Fibroblast of gingiva (primary cell): ENCODE results near the gene TMPRSS3.

ENCODE experiments used
- DNase-seq: peaks from one replicate; pipeline ENCODE4 v3.0.0-alpha.2; 2011; ENCODE audit warnings: low read depth

The TMPRSS3 gene

GRCh38 chr21:42395905-42396651 is at the start of gene TMPRSS3:
TMPRSS3 (minus strand) TSS chr21:42396052; CDS start chr21:42395417, 635 bp downstream.
- no peak for DNase-seq

- no peak for DNase-seq
These were observed 49.5 kb upstream of the TMPRSS3 start for GRCh38 chr21:42445311-42445710.

DNA sequence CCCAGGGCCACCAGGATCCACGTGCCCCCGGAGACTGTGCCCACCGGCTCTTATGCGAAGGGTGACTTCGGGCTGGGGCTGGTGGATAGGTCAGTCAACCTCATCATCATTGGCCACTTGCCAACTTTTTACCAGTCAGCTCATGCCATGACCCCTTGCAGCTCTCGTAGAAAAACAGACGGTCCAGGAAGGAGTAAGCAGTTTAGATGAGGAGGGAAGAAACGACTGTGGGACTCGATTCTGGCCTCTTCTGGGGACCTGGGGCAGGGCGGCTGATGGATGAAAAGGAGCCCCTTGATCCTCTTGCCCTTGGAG is 48.9 kb upstream of the TMPRSS3 start:
- no peak for DNase-seq

- DNase-seq: no peak
These were observed 48.3 kb upstream of the TMPRSS3 start for GRCh38 chr21:42443876-42444744.

DNA sequence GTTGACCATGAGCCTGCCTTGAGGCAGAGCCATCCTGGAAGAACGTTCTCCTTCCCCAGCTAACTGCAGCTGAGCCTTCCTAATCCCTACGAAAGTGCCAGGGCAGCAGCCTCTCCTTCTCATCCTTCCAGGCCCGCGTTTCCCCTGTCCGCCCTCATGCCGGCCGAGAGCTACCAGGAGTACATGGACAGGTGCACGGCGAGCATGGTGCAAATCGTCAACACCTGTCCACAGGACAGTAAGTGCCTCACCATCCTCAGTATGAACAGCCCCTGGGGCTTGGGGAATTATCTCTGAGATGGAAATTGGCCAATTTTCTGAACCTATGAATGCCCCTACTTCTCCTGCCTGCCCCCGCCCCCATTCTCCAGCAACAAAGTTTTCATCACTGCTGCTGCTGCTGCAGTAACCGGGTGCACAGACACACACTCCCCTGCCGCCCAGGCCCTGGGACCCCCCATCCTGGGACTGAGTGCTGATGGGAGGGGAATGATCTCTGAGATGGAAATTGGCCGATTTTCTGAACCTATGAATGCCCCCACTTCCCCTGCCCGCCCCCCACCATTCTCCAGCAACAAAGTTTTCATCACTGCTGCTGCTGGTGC is 47.4 kb upstream of the TMPRSS3 start:
- no peak for DNase-seq

DNA sequence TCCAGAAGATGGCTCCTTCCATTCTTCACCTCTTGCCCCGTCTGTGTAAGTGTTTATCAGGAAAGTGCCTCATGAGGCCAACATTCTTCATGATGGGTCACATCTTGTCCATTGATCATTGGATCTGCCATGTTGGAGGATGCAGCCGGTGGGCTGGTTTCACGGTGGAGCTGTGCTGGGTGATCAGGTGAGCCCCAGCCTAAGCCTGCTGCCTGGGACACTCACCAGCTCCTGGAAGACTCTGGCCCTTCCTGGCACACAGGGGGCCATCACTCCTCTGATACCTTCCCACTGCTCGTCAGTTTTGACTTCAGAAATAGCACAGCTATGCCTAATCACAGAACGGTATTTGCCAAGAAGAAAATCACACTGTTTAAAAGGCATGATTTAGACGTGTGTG is 46.1 kb upstream of the TMPRSS3 start:
- no peak for DNase-seq

- DNase-seq: no peak
These were observed 44.4 kb upstream of the TMPRSS3 start for GRCh38 chr21:42440187-42440792.

DNA sequence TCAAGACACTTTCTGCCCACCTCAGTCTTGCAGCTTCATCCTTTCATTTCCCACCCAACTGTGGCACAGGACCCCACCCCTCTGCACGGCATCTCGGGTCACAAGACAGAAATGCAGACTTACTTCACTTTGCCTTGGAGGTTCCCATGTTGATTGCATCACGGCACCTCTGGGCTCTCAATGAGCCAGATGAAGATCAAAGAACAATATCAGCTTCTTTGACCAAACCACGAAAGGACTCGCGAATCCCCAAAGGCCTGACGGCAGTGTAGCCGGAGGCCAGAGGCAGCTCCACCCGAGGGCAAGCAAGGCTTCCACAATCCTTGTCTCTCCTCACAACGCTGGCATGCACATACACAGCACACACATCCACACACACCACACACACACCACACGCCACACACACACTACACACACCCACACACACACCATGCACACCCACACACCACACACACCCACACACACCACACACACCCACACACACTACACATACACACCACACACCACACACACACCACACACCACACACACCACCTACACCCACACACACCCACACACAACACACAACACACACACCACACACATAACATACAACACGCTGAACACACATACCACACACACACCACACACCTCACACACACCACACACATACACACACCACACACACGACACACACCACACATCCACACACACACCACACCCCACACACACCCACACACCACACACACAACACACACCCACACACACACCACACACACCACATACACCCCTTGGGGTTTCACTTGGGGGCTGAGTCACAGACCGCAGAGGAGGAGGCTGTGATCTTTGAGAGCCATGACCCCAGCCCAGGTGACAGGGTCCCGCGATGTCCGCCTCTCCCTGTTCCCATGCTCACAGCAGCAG is 43.7 kb upstream of the TMPRSS3 start:
- no peak for DNase-seq

DNA sequence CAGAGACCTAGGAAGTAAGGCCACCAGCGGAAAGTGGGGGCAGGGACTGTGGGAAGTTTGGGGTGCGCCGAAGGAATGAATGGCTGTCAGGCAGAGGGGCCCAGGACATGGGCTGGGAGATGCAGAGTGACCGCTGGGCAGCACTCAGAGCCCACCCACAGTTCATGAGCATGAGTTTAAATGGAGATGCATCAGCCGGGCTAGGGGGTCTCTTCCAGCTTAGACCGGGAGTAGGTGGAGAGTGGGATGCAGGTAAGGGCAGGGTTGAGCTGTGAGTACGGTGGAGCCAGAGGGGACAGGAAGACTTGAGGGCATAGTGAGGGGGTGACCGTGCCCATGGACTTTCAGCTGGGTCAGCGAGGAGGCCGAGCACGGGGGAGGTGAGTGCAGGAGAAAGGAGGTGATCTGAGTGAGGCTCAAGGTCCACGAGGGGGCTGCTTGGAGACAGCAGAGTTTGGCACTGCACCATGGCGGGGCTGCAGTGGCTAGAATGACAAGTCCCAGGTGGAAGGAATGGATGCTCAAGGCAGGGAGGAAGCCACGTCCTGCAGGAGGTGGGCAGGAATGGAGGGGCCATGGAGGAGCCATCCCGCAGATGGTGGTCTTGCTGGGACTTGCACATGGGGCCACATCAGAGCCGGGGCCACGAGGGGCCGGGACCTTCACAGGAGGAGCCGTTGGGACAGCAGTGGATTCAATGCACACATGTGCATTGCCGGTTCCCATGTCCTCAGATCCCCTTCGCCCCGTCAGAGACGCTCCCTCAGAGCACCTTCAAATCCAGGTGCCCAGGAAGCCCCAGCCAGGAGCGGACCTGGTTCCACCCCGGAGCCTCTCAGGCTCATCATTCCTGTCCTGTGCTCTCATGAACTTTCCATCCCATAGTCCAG is 42.7 kb upstream of the TMPRSS3 start:
- no peak for DNase-seq

DNA sequence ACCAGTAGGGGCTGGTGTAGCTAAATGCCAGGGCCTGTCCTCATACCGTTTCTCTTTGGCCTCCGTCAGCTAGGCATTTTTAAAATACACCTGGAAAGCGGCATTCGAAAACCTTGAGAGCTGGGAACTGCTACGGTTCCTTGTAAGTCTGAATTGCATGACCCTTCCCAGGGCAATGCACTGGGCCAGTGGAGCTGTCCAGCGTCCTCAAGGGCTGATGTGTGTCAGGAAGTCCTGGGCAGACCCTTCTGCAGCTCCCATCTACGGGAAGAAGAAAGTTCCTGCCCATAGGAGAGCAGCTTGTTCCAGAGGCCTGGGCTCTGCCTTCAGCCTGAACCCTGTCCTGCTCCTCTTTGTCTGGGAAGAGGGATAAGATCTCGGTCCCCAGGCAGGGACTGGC is 41.9 kb upstream of the TMPRSS3 start:
- no peak for DNase-seq

DNA sequence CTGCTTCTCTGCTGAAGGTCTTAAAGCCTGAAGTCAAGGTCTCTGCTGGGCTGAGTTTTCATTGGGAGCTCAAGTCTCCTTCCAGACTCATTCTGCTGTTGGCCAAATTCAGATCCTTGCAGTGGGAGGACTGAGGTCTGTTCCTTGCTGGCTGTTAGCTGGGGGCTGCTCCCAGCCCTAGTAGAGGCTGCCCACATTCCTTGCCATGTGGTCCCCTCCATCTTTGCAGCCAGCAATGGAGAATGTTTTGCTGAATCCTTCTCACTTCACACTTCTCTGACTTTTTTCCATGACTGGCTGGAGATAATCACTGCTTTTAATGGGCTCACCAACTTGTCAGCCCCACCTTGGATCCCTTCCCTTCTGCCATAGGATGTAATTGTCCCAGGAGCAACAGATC is 41.1 kb upstream of the TMPRSS3 start:
- DNase-seq: no peak

DNA sequence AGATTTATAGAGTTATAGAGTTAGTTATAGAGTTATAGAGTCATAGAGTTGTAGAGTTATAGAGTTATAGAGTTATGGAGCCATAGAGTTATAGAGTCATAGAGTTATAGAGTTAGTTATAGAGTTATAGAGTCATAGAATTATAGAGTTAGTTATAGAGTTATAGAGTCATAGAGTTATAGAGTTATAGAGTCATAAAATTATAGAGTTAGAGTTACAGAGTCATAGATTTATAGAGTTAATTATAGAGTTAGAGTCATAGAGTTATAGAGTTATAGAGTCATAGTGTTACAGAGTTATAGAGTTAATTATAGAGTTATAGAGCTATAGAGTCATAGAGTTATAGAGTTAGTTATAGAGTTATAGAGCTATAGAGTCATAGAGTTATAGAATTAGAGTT is 40.0 kb upstream of the TMPRSS3 start:
- no peak for DNase-seq

- DNase-seq: no peak
These were observed 39.5 kb upstream of the TMPRSS3 start for GRCh38 chr21:42435401-42435800.

GRCh38 chr21:42434884-42435283 is 39.0 kb upstream of the TMPRSS3 start:
- no peak for DNase-seq

DNA sequence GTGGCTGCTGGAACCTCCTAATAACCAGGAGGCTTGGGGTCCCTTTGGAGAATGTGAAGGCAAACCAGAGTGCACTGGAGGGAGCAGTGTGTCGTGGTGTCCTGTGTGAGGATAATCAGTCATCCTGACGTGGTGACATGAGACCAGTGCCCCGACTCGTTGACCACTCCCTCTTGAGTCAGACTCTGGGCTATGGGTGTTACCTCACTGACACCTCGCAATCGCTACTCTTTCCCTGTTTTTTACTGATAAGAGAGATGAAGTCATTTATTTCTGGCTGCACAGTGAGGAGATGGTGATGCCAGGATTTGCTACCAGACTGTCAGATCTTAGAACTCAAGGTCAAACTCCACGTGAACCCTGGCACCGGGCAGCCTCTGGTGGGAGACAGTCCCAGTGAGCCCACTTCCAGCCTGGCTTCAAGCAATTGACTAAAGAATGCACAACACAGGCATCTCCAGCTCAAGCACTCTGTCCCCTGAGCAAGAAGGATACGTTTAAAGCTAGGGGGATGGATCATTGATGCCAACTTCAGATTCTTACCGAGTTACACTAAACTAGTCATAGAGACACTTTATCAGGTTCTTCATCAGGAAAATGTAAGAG is 38.2 kb upstream of the TMPRSS3 start:
- DNase-seq: no peak

- DNase-seq: no peak
These were observed 36.8 kb upstream of the TMPRSS3 start for GRCh38 chr21:42432695-42433094.

DNA sequence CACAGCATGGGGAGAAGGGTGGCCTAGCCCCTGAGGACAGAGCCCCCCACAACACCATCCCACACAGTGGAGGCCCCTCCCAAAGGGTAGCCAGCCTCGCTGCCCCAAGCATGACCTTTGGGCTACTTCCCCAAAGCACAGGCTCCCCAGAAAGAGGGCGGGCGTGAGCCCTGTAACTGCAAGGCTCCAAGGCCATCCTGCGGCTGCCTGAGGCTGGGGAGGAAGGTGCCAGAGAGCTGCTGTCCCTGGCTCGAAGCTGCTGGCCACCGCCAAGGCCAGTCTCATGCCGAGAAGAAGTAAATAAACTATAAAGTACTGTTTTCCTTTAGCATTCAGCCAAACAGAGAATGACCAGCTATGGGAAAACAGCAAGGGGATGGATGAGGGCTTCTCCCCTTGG is 35.3 kb upstream of the TMPRSS3 start:
- no peak for DNase-seq

DNA sequence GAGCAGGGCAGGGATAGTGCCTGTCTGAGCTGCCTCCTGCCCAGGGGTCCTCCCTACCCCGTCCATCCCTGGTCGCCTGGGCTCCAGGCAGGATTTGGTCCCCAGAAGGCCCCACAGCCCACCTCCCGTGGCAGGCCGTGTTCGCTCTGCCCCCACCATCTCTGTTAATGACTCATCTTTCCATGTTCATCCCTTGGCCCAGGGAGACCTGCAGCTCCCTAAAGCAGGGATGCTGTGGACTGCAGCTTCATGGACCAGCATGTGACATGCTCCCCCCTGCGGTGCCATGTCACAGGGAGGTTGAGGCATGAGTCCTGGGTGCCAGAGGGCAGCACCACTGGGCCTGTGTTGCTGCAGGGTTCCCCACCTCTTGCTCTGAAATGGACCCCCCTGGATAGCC is 34.7 kb upstream of the TMPRSS3 start:
- no peak for DNase-seq

DNA sequence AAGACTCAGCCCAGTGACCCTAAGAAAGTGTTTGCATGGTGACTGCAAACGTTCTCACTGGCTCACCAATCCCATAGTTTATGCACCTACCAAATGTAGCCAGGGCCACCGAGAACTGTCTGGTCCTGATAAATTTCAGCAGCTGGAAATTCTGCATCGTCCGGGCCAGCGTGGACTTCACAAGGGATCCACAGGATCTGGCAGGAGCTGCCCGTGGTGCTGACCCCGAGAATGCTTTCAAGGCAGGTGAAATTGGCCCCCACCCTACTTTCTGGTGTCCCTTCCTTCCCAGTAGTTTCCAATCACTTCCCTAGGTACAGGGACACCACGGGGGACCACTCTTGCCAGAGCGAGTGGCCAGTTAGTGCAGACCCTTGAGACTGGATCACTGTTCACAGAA is 34.0 kb upstream of the TMPRSS3 start:
- no peak for DNase-seq

DNA sequence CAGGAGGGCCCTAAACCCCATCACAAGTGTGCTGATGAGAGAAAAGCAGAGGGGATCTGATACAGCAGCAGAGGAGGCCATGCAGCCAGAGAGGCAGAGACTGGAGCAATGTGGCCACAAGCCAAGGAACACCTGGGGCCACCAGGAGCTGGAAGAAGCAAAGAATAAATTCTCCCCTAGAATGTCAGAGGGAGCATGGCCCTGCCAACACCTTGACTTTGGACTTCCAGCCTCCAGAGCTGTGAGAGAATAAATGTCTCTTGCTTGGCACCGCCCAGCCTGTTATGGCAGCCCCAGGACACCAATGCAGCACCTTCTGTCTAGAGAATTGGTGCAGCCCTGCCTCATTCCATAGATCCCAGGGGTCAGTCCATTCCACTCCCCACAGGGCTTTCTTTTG is 33.2 kb upstream of the TMPRSS3 start:
- no peak for DNase-seq
